NOMO-1 treated with DMSO at 0.1 percent for 48 hours (cell line): ENCODE data around the gene LRMDA.
A peak's percentile ranks its signal among the peaks of the same experiment; 100 is the strongest.
"Not testable (repeated sequence)": the region's sequence is repeated elsewhere in the genome, so short reads cannot be mapped to it uniquely, and the experiment has no call there.

Source experiments
- DNase-seq: peaks from one replicate; lab custom pipeline; 2025; ENCODE audit not compliant: unreplicated experiment; lab: John Stamatoyannopoulos, UW

Gene LRMDA

GRCh38 chr10:75730847-75731246, 299.4 kb downstream of the LRMDA start:
- DNase-seq = no peak

GRCh38 chr10:75733135-75733890, 301.9 kb downstream of the LRMDA start:
- peak; percentile 69 for DNase-seq

GRCh38 chr10:75736151-75736640, 304.8 kb downstream of the LRMDA start:
- no peak for DNase-seq

GRCh38 chr10:75736889-75737579, 305.6 kb downstream of the LRMDA start:
- no peak for DNase-seq

GRCh38 chr10:75737580-75737949, 306.1 kb downstream of the LRMDA start:
- no peak for DNase-seq

GRCh38 chr10:75738924-75739323, 307.5 kb downstream of the LRMDA start:
- DNase-seq = no peak

- DNase-seq = no peak
Measured at GRCh38 chr10:75739414-75740143, 308.2 kb downstream of the LRMDA start.

- DNase-seq = no peak
Measured at GRCh38 chr10:75740541-75740940, 309.1 kb downstream of the LRMDA start.

GRCh38 chr10:75742355-75742754, 310.9 kb downstream of the LRMDA start:
- DNase-seq = no peak

GRCh38 chr10:75743291-75743778, 311.9 kb downstream of the LRMDA start:
- DNase-seq = peak; percentile 24

- DNase-seq = no peak
Measured at GRCh38 chr10:75744261-75744660, 312.8 kb downstream of the LRMDA start.

GRCh38 chr10:75746356-75746755, 314.9 kb downstream of the LRMDA start:
- no peak for DNase-seq

GRCh38 chr10:75750093-75750875, 318.9 kb downstream of the LRMDA start:
- not testable (repeated sequence) for DNase-seq

GRCh38 chr10:75751232-75751631, 319.8 kb downstream of the LRMDA start:
- DNase-seq = no peak

GRCh38 chr10:75753621-75754020, 322.2 kb downstream of the LRMDA start:
- no peak for DNase-seq

GRCh38 chr10:75754096-75754831, 322.8 kb downstream of the LRMDA start:
- DNase-seq = no peak

- DNase-seq = no peak
Measured at GRCh38 chr10:75755528-75755927, 324.1 kb downstream of the LRMDA start.

GRCh38 chr10:75761289-75761688, 329.9 kb downstream of the LRMDA start:
- no peak for DNase-seq

- DNase-seq = no peak
Measured at GRCh38 chr10:75762431-75762802, 331.0 kb downstream of the LRMDA start.

GRCh38 chr10:75763652-75764051, 332.2 kb downstream of the LRMDA start:
- no peak for DNase-seq
